CD4-positive, CD25-positive, alpha-beta regulatory T cell (primary cell): ENCODE measurements around the gene JMJD1C. TPM values are rescaled to one million over a fixed set of nuclear protein-coding genes. Genes with fewer than 3 reads are reported as not detected.

ENCODE experiments used
- ATAC-seq, 2 donors: fragments of 150-1000 bp; cut with Tn5 transposase; one replicate each; pipeline ENCODE4 v1.10.0; 2021; ENCODE audit warnings: low read depth in 2 of 2, moderate number of reproducible peaks in 2 of 2, moderate library complexity in 1 of 2
- DNase-seq, 3 donors: peaks; one replicate each; pipeline versions ENCODE4 v3.0.0 to v3.0.0-alpha.2; 2012 to 2022; ENCODE audit warnings: mixed read lengths in 1 of 3
- H3K27ac ChIP-seq: one replicate; pipeline ENCODE4 v1.7.0; 2013; ENCODE audit warnings: mild to moderate bottlenecking, low read length; ENCODE audit not compliant: insufficient read depth, poor library complexity, severe bottlenecking
- H3K27me3 ChIP-seq: one replicate; pipeline ENCODE4 v1.7.0; 2013; ENCODE audit warnings: low read length; ENCODE audit not compliant: control insufficient read depth, insufficient read depth
- H3K36me3 ChIP-seq: one replicate; pipeline ENCODE4 v1.7.0; 2013; ENCODE audit warnings: mild to moderate bottlenecking, low read length, moderate library complexity; ENCODE audit not compliant: control insufficient read depth, insufficient read depth
- H3K4me1 ChIP-seq: 2 replicates; pipeline ENCODE4 v1.7.0; 2013; ENCODE audit warnings: mild to moderate bottlenecking, low read length; ENCODE audit not compliant: insufficient read depth, control insufficient read depth, poor library complexity, severe bottlenecking
- H3K4me3 ChIP-seq: one replicate; pipeline ENCODE4 v1.7.0; 2013; ENCODE audit warnings: low read depth, mild to moderate bottlenecking, low read length, moderate library complexity
- H3K9me3 ChIP-seq, 2 experiments: 1 replicate in 1 of 2; 2 replicates in 1 of 2; pipeline ENCODE4 v1.7.0; 2013; ENCODE audit warnings: low read length in 2 of 2, mild to moderate bottlenecking in 1 of 2, moderate library complexity in 1 of 2; ENCODE audit not compliant: control insufficient read depth in 2 of 2
- H3K27ac Mint-ChIP-seq, 3 donors: one replicate each; pipeline ENCODE4 v1.8.0; 2020 to 2022; ENCODE audit warnings: mild to moderate bottlenecking in 3 of 3, mixed read lengths in 3 of 3, moderate library complexity in 2 of 3
- H3K27me3 Mint-ChIP-seq: one replicate; pipeline ENCODE4 v1.8.0; 2022; ENCODE audit warnings: mild to moderate bottlenecking, mixed read lengths
- H3K36me3 Mint-ChIP-seq: one replicate; pipeline ENCODE4 v1.8.0; 2020; ENCODE audit warnings: mixed read lengths
- H3K4me1 Mint-ChIP-seq, 4 donors: one replicate each; pipeline ENCODE4 v1.8.0; 2020 to 2022; ENCODE audit warnings: mixed read lengths in 4 of 4, mild to moderate bottlenecking in 1 of 4
- H3K4me3 Mint-ChIP-seq, 4 donors: one replicate each; pipeline ENCODE4 v1.8.0; 2020 to 2022; ENCODE audit warnings: mild to moderate bottlenecking in 4 of 4, mixed read lengths in 4 of 4, moderate library complexity in 3 of 4
- H3K9me3 Mint-ChIP-seq, 7 donors: one replicate each; pipeline ENCODE4 v1.8.0; 2020 to 2022; ENCODE audit warnings: mixed read lengths in 7 of 7, mild to moderate bottlenecking in 3 of 7, moderate library complexity in 2 of 7
- polyA plus RNA-seq, 4 donors: library from polyadenylated mRNA; unstranded; fragments of 300-500 nt; fragmentation: Illumina TruSeq; gene quantifications; one replicate each; pipeline ENCODE4 v1.2.3, GENCODE V29; 2021
- total RNA-seq: library from RNA; stranded (reverse); gene quantifications from one replicate; pipeline ENCODE4 v1.2.3, GENCODE V29; 2022

Gene JMJD1C
- total and polyA plus RNA-seq, 5 donors from 2014 or later: 35.5 to 222 (median 46.4) TPM

- H3K27ac ChIP-seq: no peak overlapping the region
- Mint-ChIP-seq H3K36me3 (no peaks in the 10 kb centered on the region), H3K27me3 (no peaks in the 10 kb centered on the region), H3K9me3 (peaks cover 0 to 2% (median 0%) of the 10 kb centered on the region in 7 donors), H3K4me3 (no peak overlapping the region), H3K27ac (no peak overlapping the region), H3K4me1 (peaks cover 13 to 21% (median 16%) of the 10 kb centered on the region in 4 donors)
- no peaks in the 10 kb centered on the region for H3K27me3 ChIP-seq
- DNase-seq (no peak), ATAC-seq (no peak)
- H3K36me3 ChIP-seq: no peaks in the 10 kb centered on the region
- H3K4me3 ChIP-seq: no peak overlapping the region
- no peaks in the 10 kb centered on the region for H3K9me3 ChIP-seq
- H3K4me1 ChIP-seq: no peaks in the 10 kb centered on the region
Observed at GRCh38 chr10:63458177-63458576, 7.6 kb downstream of the JMJD1C start.

GRCh38 chr10:63457594-63457993 lies 8.2 kb downstream of the JMJD1C start:
- Mint-ChIP-seq H3K4me1 (peaks cover 12 to 19% (median 16%) of the 10 kb centered on the region in 4 donors), H3K9me3 (peaks cover 0 to 2% (median 0%) of the 10 kb centered on the region in 7 donors), H3K27me3 (no peaks in the 10 kb centered on the region), H3K4me3 (no peak overlapping the region), H3K36me3 (no peaks in the 10 kb centered on the region), H3K27ac (no peak overlapping the region)
- Histone ChIP-seq H3K4me1 (no peaks in the 10 kb centered on the region), H3K27ac (no peak overlapping the region), H3K27me3 (no peaks in the 10 kb centered on the region), H3K9me3 (no peaks in the 10 kb centered on the region), H3K36me3 (no peaks in the 10 kb centered on the region), H3K4me3 (no peak overlapping the region)
- DNase-seq (no peak), ATAC-seq (no peak)

GRCh38 chr10:63456437-63457210 lies 9.2 kb downstream of the JMJD1C start:
- DNase-seq (no peak), ATAC-seq (no peak)
- Histone ChIP-seq H3K4me1 (no peaks in the 10 kb centered on the region), H3K36me3 (no peaks in the 10 kb centered on the region), H3K9me3 (no peaks in the 10 kb centered on the region), H3K4me3 (no peak overlapping the region), H3K27ac (no peak overlapping the region), H3K27me3 (no peaks in the 10 kb centered on the region)
- Mint-ChIP-seq H3K36me3 (no peaks in the 10 kb centered on the region), H3K27ac (no peak overlapping the region), H3K27me3 (no peaks in the 10 kb centered on the region), H3K9me3 (peaks cover 0 to 2% (median 0%) of the 10 kb centered on the region in 7 donors), H3K4me3 (no peak overlapping the region), H3K4me1 (peaks cover 14 to 23% (median 20%) of the 10 kb centered on the region in 4 donors)

GRCh38 chr10:63455507-63455906 lies 10.3 kb downstream of the JMJD1C start:
- H3K27me3 Mint-ChIP-seq: no peaks in the 10 kb centered on the region
- peaks cover 0 to 2% (median 0%) of the 10 kb centered on the region in 7 donors for H3K9me3 Mint-ChIP-seq
- H3K4me1 Mint-ChIP-seq: peaks cover 13 to 20% (median 19%) of the 10 kb centered on the region in 4 donors
- no peaks in the 10 kb centered on the region for H3K4me1 ChIP-seq
- no peak overlapping the region for H3K27ac ChIP-seq
- no peak for DNase-seq
- H3K4me3 ChIP-seq: no peak overlapping the region
- no peaks in the 10 kb centered on the region for H3K27me3 ChIP-seq
- no peaks in the 10 kb centered on the region for H3K36me3 Mint-ChIP-seq
- no peaks in the 10 kb centered on the region for H3K36me3 ChIP-seq
- no peak overlapping the region for H3K27ac Mint-ChIP-seq
- no peak for ATAC-seq
- H3K4me3 Mint-ChIP-seq: no peak overlapping the region
- H3K9me3 ChIP-seq: no peaks in the 10 kb centered on the region

GRCh38 chr10:63454631-63455030 lies 11.1 kb downstream of the JMJD1C start:
- Histone ChIP-seq H3K27ac (no peak overlapping the region), H3K4me1 (no peaks in the 10 kb centered on the region), H3K36me3 (no peaks in the 10 kb centered on the region), H3K27me3 (no peaks in the 10 kb centered on the region), H3K9me3 (no peaks in the 10 kb centered on the region), H3K4me3 (no peak overlapping the region)
- peaks cover 13 to 26% (median 19%) of the 10 kb centered on the region in 4 donors for H3K4me1 Mint-ChIP-seq
- ATAC-seq: no peak
- H3K36me3 Mint-ChIP-seq: peaks cover under 1% of the 10 kb centered on the region
- H3K4me3 Mint-ChIP-seq: no peak overlapping the region
- H3K27ac Mint-ChIP-seq: no peak overlapping the region
- no peaks in the 10 kb centered on the region for H3K27me3 Mint-ChIP-seq
- DNase-seq: no peak
- peaks cover 0 to 2% (median 0%) of the 10 kb centered on the region in 7 donors for H3K9me3 Mint-ChIP-seq

- DNase-seq (no peak), ATAC-seq (no peak)
- Mint-ChIP-seq H3K9me3 (peaks cover 0 to 2% (median 0%) of the 10 kb centered on the region in 7 donors), H3K36me3 (peaks cover 4% of the 10 kb centered on the region), H3K4me1 (peaks cover 14 to 28% (median 19%) of the 10 kb centered on the region in 4 donors), H3K4me3 (no peak overlapping the region), H3K27me3 (no peaks in the 10 kb centered on the region), H3K27ac (no peak overlapping the region)
- Histone ChIP-seq H3K27ac (no peak overlapping the region), H3K4me3 (no peak overlapping the region), H3K36me3 (no peaks in the 10 kb centered on the region), H3K27me3 (no peaks in the 10 kb centered on the region), H3K9me3 (no peaks in the 10 kb centered on the region), H3K4me1 (no peaks in the 10 kb centered on the region)
Observed at GRCh38 chr10:63452524-63452923, 13.3 kb downstream of the JMJD1C start.

- ATAC-seq: no peak
- Mint-ChIP-seq H3K9me3 (peaks cover 0 to 2% (median 0%) of the 10 kb centered on the region in 7 donors), H3K36me3 (peaks cover 10% of the 10 kb centered on the region), H3K27me3 (no peaks in the 10 kb centered on the region), H3K4me3 (no peak overlapping the region), H3K4me1 (peaks cover 5 to 36% (median 23%) of the 10 kb centered on the region in 4 donors), H3K27ac (no peak overlapping the region)
- no peak for DNase-seq
- H3K4me3 ChIP-seq: no peak overlapping the region
- no peaks in the 10 kb centered on the region for H3K9me3 ChIP-seq
- no peaks in the 10 kb centered on the region for H3K36me3 ChIP-seq
- H3K27me3 ChIP-seq: no peaks in the 10 kb centered on the region
- no peak overlapping the region for H3K27ac ChIP-seq
- no peaks in the 10 kb centered on the region for H3K4me1 ChIP-seq
Observed at GRCh38 chr10:63446716-63447440, 18.9 kb downstream of the JMJD1C start.
